IMR-90 (cell line): Measurements from ENCODE around the gene CYB5RL. TPM values are rescaled to one million over a fixed set of nuclear protein-coding genes. Genes with fewer than 3 reads are reported as not detected.

Experiments
- ATAC-seq: fragments of 200-7000 bp; cut with Tn5 transposase; 2 replicates; pipeline ENCODE4 v1.9.1; 2020; ENCODE audit warnings: low read depth, mild to moderate bottlenecking, moderate library complexity
- BruUV-seq: library from RNA; stranded (reverse); fragments of 400-500 nt; replicated peaks from 2 replicates; lab custom pipeline; 2021; lab: Mats Ljungman, UMichigan
- CTCF ChIA-PET: fragments of 300-600 bp; formaldehyde crosslinking; extraction: SDS; loops from one replicate; lab custom pipeline; 2021; ENCODE audit warnings: antibody characterized with exemption; lab: Yijun Ruan, JAX
- POLR2A ChIA-PET: fragments of 300-600 bp; sonication (Branson Sonifier 250); formaldehyde crosslinking; loops from one replicate; lab custom pipeline; 2022; ENCODE audit warnings: antibody characterized with exemption; ENCODE audit not compliant: unreplicated experiment; lab: Charles Lee
- DNase-seq: peaks from one replicate; pipeline ENCODE4 v3.0.0; 2013
- H2AFZ ChIP-seq: replicated peaks from 2 replicates; pipeline ENCODE3; 2013; ENCODE audit warnings: low read length, mild to moderate bottlenecking; ENCODE audit not compliant: poor library complexity
- H2AK5ac ChIP-seq: 2 replicates; pipeline ENCODE4 v1.6.1; 2013; ENCODE audit warnings: low read depth, low read length, inconsistent platforms
- H2AK9ac ChIP-seq: replicated peaks from 2 replicates; pipeline ENCODE3; 2013; ENCODE audit warnings: mild to moderate bottlenecking, low read depth, low read length, moderate library complexity; ENCODE audit not compliant: poor library complexity
- H2BK120ac ChIP-seq: 2 replicates; pipeline ENCODE4 v1.6.1; 2013; ENCODE audit warnings: low read depth, low read length, inconsistent platforms
- H2BK15ac ChIP-seq: 3 replicates; pipeline ENCODE4 v1.6.1; 2013; ENCODE audit warnings: low read depth, low read length, inconsistent platforms
- H2BK20ac ChIP-seq: 2 replicates; pipeline ENCODE4 v1.6.1; 2013; ENCODE audit warnings: low read depth, mild to moderate bottlenecking, inconsistent platforms, low read length, moderate library complexity
- H2BK5ac ChIP-seq: 2 replicates; pipeline ENCODE4 v1.6.1; 2013; ENCODE audit warnings: mild to moderate bottlenecking, low read depth, low read length, inconsistent platforms; ENCODE audit not compliant: poor library complexity, severe bottlenecking
- H3K14ac ChIP-seq: replicated peaks from 2 replicates; pipeline ENCODE4 v1.6.1; 2013; ENCODE audit warnings: low read depth, low read length, inconsistent platforms
- H3K18ac ChIP-seq: 2 replicates; pipeline ENCODE4 v1.6.1; 2013; ENCODE audit warnings: low read depth, low read length, control low read depth
- H3K23ac ChIP-seq: 2 replicates; pipeline ENCODE4 v1.6.1; 2013; ENCODE audit warnings: low read depth, low read length, inconsistent platforms
- H3K27ac ChIP-seq: 2 replicates; pipeline ENCODE4 v1.5.1; 2013; ENCODE audit warnings: mild to moderate bottlenecking, control low read depth, low read length; ENCODE audit not compliant: insufficient read depth
- H3K27me3 ChIP-seq: 2 replicates; pipeline ENCODE4 v1.6.1; 2013; ENCODE audit warnings: low read length; ENCODE audit not compliant: control insufficient read depth, insufficient read depth
- H3K36me3 ChIP-seq: 2 replicates; pipeline ENCODE4 v1.6.1; 2013; ENCODE audit warnings: low read length, mixed read lengths; ENCODE audit not compliant: control insufficient read depth, insufficient read depth
- H3K4ac ChIP-seq: 2 replicates; pipeline ENCODE4 v1.6.1; 2013; ENCODE audit warnings: low read depth, low read length, inconsistent platforms
- H3K4me1 ChIP-seq: 2 replicates; pipeline ENCODE4 v1.6.1; 2013; ENCODE audit warnings: low read length, mixed read lengths; ENCODE audit not compliant: control insufficient read depth, insufficient read depth
- H3K4me2 ChIP-seq: 2 replicates; pipeline ENCODE4 v1.6.1; 2013; ENCODE audit warnings: low read depth, mild to moderate bottlenecking, control low read depth, low read length, moderate library complexity
- H3K4me3 ChIP-seq: 2 replicates; pipeline ENCODE4 v1.5.1; 2013; ENCODE audit warnings: low read depth, mild to moderate bottlenecking, control low read depth, low read length, moderate library complexity; ENCODE audit not compliant: insufficient read depth
- H3K56ac ChIP-seq: 2 replicates; pipeline ENCODE4 v1.6.1; 2013; ENCODE audit warnings: low read length, inconsistent platforms; ENCODE audit not compliant: insufficient read depth; ENCODE audit errors: extremely low read depth
- H3K79me1 ChIP-seq, 2 experiments: 2 replicates each; pipeline ENCODE4 v1.6.1; 2013; ENCODE audit warnings: low read length in 2 of 2, inconsistent platforms in 1 of 2, low read depth in 1 of 2
- H3K9ac ChIP-seq: 2 replicates; pipeline ENCODE4 v1.6.1; 2013; ENCODE audit warnings: low read depth, low read length, control low read depth
- H3K9me1 ChIP-seq: 2 replicates; pipeline ENCODE4 v1.6.1; 2013; ENCODE audit warnings: low read length, inconsistent platforms; ENCODE audit not compliant: insufficient read depth
- H3K9me3 ChIP-seq: 2 replicates; pipeline ENCODE4 v1.6.1; 2013; ENCODE audit warnings: low read length; ENCODE audit not compliant: control insufficient read depth, insufficient read depth
- H4K20me1 ChIP-seq: 2 replicates; pipeline ENCODE4 v1.6.1; 2013; ENCODE audit warnings: low read length, inconsistent platforms; ENCODE audit not compliant: insufficient read depth
- H4K5ac ChIP-seq: 2 replicates; pipeline ENCODE4 v1.6.1; 2013; ENCODE audit warnings: mild to moderate bottlenecking, low read depth, low read length, control low read depth
- H4K8ac ChIP-seq, 2 experiments: 2 replicates each; pipeline ENCODE4 v1.6.1; 2013; ENCODE audit warnings: low read depth in 2 of 2, low read length in 2 of 2, control low read depth in 1 of 2, inconsistent platforms in 1 of 2
- H4K91ac ChIP-seq: 2 replicates; pipeline ENCODE4 v1.6.1; 2013; ENCODE audit warnings: low read depth, low read length, inconsistent platforms; ENCODE audit not compliant: insufficient read depth
- CEBPB ChIP-seq: IDR thresholded peaks from 2 replicates; pipeline ENCODE4 v1.6.1; 2012; ENCODE audit warnings: low read depth, low read length, improper control_type of control experiment
- RCOR1 ChIP-seq: IDR thresholded peaks from 2 replicates; pipeline ENCODE4 v1.6.1; 2012; ENCODE audit warnings: mild to moderate bottlenecking, low read length, improper control_type of control experiment; ENCODE audit not compliant: insufficient replicate concordance
- WGBS, 2 experiments: methylation state at CpG; one replicate each; pipeline versions ENCODE4 v1.1.5 to v1.1.7; 2013; ENCODE audit warnings: missing lambda C conversion rate in 2 of 2; ENCODE audit not compliant: insufficient read length in 1 of 2; ENCODE audit errors: extremely low coverage in 2 of 2; 5-methylcytosine and 5-hydroxymethylcytosine counted together
- dilution Hi-C: fragments of 300-500 bp; cut with HindIII; formaldehyde crosslinking; loops from one replicate; pipeline ENCODE4 v1.14.3; 2018; ENCODE audit warnings: low sequenced_read_pairs; ENCODE audit not compliant: unreplicated experiment
- in situ Hi-C: fragments of 300-500 bp; cut with MboI; formaldehyde crosslinking; loops from 3 replicates; pipeline ENCODE4 v1.14.3; 2019; ENCODE audit warnings: low sequenced_read_pairs, inconsistent platforms, mixed read lengths
- intact Hi-C: fragments of 100-400 bp; cut with micrococcal nuclease; formaldehyde crosslinking; loops from 2 replicates; pipeline ENCODE4 v1.10.0; 2022
- polyA plus RNA-seq, 3 experiments: library from polyadenylated mRNA; depleted of rRNA; stranded (reverse); fragments of >200 nt; gene quantifications; 2 replicates each; pipeline ENCODE4 v1.2.3, GENCODE V29; 2012; ENCODE audit warnings: low replicate concordance in 1 of 3
- total RNA-seq: library from RNA; depleted of rRNA; stranded (reverse); fragments of >200 nt; gene quantifications from 2 replicates; pipeline ENCODE4 v1.2.3, GENCODE V29; 2012

The CYB5RL gene
- total and polyA plus RNA-seq, 2 of the 4 experiments (the other 2 are of a cell fraction): 3.8 to 4.3 TPM

DNA sequence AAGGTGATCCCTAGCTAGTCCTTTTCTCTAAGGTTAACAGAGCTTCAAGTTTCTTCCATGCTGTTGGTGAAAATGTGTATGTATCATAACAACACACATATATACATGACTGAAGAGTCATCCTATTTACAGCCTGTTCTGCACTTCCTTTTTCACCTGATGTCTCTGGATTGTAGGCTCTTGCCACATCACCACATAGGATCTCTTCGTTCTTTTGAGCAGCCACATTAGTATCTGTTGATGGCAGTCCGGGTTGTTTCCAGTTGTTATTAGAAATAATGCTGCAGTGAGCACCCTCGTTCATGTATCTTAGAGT lies 19.8 kb upstream of the CYB5RL start:
- no peak overlapping the region for H3K9ac ChIP-seq
- in situ Hi-C loops (loop anchor here (25.0 kb wide), 1 partner anchor 357 kb away; no protein-coding TSS in a partner anchor), dilution Hi-C loops (no loop called here), intact Hi-C loops (loop anchor here (10.0 kb wide), 1 partner anchor 185 kb away; the partner anchor contains the start of gene SSBP3)
- 0 out of 4 replicates have a peak overlapping the region, but pooled peaks of 1 of the 2 experiments have one; percentile 10 for H4K8ac ChIP-seq
- CTCF ChIA-PET: interaction anchor here (1.5 to 1.6 kb wide), 2 partner anchors 115 to 359 kb away, joined by 3 to 4 read pairs; no protein-coding TSS in a partner anchor
- WGBS, 2 experiments: no CpG with 5 or more reads among the region's 3 CpGs
- no peak for TF ChIP-seq RCOR1
- peak; percentile 35; the same call in 1 of the 2 replicates for TF ChIP-seq CEBPB
- peak; percentile 7; the same call in 1 of the 2 replicates for ATAC-seq
- no TSS peak for BruUV-seq
- no peaks in the 10 kb centered on the region for H3K27me3 ChIP-seq
- H2BK15ac ChIP-seq: no peak overlapping the region
- H3K27ac ChIP-seq: peak overlapping the region; percentile 9; the same call in 1 of the 2 replicates
- H3K9me3 ChIP-seq: no peaks in the 10 kb centered on the region
- no peak overlapping the region for H2BK20ac ChIP-seq
- H2AFZ ChIP-seq: no peak overlapping the region
- DNase-seq: peak; percentile 40
- no peak overlapping the region for H2BK120ac ChIP-seq
- no peak overlapping the region for H4K91ac ChIP-seq
- H4K5ac ChIP-seq: no peak overlapping the region
- peaks cover 43% of the 10 kb centered on the region for H3K36me3 ChIP-seq
- H3K23ac ChIP-seq: 0 out of 2 replicates have a peak overlapping the region, but pooled peaks have one; percentile 3
- peaks cover 14% of the 10 kb centered on the region for H3K4me1 ChIP-seq
- H2BK5ac ChIP-seq: no peak overlapping the region
- H2AK5ac ChIP-seq: no peak overlapping the region
- no peak overlapping the region for H2AK9ac ChIP-seq
- peak overlapping the region; percentile 13; the same call in 1 of the 2 replicates for H3K4ac ChIP-seq
- no peak overlapping the region for H3K56ac ChIP-seq
- H3K4me2 ChIP-seq: no peak overlapping the region
- no peak overlapping the region for H3K18ac ChIP-seq
- H4K20me1 ChIP-seq: peaks cover 19% of the 10 kb centered on the region
- H3K14ac ChIP-seq: peak overlapping the region; percentile 40
- no peak overlapping the region for H3K4me3 ChIP-seq
- peaks cover 0 to 9% of the 10 kb centered on the region in 2 experiments; a peak in 2 of 4 replicates for H3K79me1 ChIP-seq
- peaks cover 25% of the 10 kb centered on the region for H3K9me1 ChIP-seq
- POLR2A ChIA-PET: no interaction called here
